LNCaP clone FGC (cell line): ENCODE measurements around the gene IZUMO4.

Experiments
- DNase-seq: peaks from one replicate; pipeline ENCODE4 v3.0.0-alpha.2; 2011; ENCODE audit warnings: low read depth
- H3K4me3 ChIP-seq: 2 replicates; pipeline ENCODE4 v1.5.1; 2011; ENCODE audit warnings: mild to moderate bottlenecking, low read depth, low read length, control low read depth
- CTCF ChIP-seq: IDR thresholded peaks from 2 replicates; pipeline ENCODE4 v1.5.1; 2012; ENCODE audit warnings: mild to moderate bottlenecking; ENCODE audit not compliant: control insufficient read depth, insufficient read depth; ENCODE audit errors: extremely low read depth

IZUMO4 gene

GRCh38 chr19:2070436-2070827 is 26.3 kb upstream of the IZUMO4 start:
- no peak for TF ChIP-seq CTCF
- no peak overlapping the region for H3K4me3 ChIP-seq
- DNase-seq: no peak

- no peak for TF ChIP-seq CTCF
- H3K4me3 ChIP-seq: no peak overlapping the region
- DNase-seq: no peak
Measured at GRCh38 chr19:2070986-2071673, 25.6 kb upstream of the IZUMO4 start.

- no peak for TF ChIP-seq CTCF
Measured at GRCh38 chr19:2072757-2073551, 23.8 kb upstream of the IZUMO4 start.

GRCh38 chr19:2076526-2076944 is 20.2 kb upstream of the IZUMO4 start:
- no peak for TF ChIP-seq CTCF
- no peak overlapping the region for H3K4me3 ChIP-seq
- DNase-seq: no peak

More at GRCh38 chr19:2072757-2073551, 23.8 kb upstream of the IZUMO4 start:
- DNase-seq: no peak
- no peak overlapping the region for H3K4me3 ChIP-seq

- no peak for DNase-seq
- H3K4me3 ChIP-seq: no peak overlapping the region
- TF ChIP-seq CTCF: no peak
Measured at GRCh38 chr19:2077398-2077797, 19.3 kb upstream of the IZUMO4 start.

GRCh38 chr19:2077833-2078619 is 18.7 kb upstream of the IZUMO4 start:
- no peak for DNase-seq
- no peak for TF ChIP-seq CTCF
- no peak overlapping the region for H3K4me3 ChIP-seq
